DMS79 (cell line): ENCODE results near the gene TEAD2.
"Not testable (repeated sequence)": the region's sequence is repeated elsewhere in the genome, so short reads cannot be mapped to it uniquely, and the experiment has no call there.

ENCODE experiments used
- DNase-seq: peaks from one replicate; lab custom pipeline; 2025; lab: John Stamatoyannopoulos, UW

The TEAD2 gene

DNA sequence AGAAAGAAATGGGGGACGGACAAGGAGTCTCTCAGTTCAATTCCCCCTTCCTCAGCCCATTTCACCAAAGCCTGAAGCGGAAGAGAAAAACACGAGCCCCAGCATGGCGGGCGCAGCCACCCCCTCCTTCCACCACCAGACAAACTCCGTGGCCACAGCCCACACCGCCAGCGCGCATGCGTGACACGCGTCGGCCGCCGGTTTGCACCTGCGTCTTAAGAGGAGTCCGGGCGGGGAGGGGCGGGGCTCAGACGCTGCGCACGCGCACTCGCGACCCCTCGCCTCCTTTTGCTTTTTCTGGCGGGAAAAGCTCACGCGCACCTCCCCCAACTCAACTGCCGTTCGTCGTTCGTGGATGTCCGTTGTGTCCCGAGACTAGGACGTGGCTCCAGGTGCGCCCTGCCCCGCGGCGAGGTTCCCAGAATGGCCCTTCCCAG, 25.7 kb upstream of the TEAD2 start, which contains the start of gene KASH5:
Gene KASH5 (plus strand): TSS at position 314 of the 437 bp plus-strand sequence. CDS start 2,635 bp downstream, outside the sequence.
- DNase-seq: no peak

DNA sequence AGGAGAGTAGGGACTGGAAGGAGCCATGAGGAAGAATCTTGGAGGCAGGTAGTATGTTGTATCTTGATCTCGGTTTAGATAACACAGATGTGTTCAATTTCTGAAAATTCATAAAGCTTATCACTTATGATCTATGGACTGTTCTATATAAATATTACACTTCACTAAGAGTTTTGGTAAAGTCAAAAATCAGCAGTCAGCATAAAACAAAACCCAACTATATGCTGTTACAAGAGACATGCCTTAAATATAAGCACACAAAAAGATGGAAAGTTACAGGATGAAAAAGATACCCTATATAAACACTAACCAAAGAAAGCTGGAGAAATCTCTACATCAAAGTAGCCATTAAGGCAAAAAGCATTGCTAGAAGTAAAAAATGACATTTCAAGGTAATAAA, 21.4 kb upstream of the TEAD2 start:
- no peak for DNase-seq

DNA sequence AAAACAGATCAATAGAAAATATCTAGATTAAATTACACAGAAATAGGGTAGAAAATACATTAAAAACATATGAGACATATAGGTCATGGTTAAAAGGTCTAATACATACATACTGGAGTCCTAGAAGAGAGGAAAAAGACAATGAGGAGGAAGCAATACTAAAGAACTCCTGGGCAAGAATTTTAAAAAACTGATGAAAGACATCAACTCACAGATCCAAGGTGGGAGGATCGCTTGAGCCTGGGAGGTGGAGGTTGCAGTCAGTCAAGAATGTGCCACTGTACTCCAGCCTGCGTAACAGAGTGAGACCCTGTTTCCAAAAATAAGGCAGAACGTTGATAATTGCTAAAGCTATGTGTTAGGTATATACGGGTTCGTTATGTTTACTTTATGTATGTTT, 20.4 kb upstream of the TEAD2 start:
- DNase-seq: no peak

DNA sequence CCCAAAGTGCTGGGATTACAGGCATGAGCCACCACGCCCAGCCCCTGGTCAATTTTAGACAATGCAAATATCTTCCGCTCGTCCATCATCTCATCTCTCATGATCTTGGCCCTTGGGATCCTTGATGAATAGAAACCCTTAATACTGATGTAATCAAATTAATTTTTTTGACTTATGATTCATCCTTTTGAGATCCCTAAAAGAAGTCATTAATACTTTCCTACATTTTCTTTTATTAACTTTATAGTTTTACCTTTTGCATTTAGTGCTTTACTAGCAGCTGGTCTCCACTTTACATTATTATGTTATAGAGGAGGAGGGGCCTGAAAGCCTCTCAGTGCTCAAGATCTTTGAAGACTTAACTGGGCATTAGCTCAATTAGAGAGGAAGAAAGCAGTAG, 18.2 kb upstream of the TEAD2 start:
- DNase-seq: no peak

DNA sequence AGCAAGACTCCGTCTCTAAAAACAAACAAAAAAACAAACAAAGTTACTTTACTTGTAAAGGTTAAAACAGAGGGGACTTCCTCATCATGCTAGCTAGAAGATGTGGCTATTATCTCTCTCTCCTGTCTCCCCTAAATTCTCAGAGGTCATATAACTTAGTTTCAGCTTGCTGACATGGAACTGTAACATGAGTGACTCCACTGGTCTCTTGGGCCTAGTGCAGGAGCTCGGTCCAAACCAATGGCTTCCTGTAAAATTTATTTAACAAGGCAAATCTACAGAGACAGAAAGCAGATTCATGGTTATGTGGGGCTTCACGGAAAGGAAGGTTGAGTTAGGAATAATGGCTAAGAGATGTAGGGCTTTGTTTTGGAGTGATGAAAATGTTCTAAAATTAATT, 16.3 kb upstream of the TEAD2 start:
- no peak for DNase-seq

DNA sequence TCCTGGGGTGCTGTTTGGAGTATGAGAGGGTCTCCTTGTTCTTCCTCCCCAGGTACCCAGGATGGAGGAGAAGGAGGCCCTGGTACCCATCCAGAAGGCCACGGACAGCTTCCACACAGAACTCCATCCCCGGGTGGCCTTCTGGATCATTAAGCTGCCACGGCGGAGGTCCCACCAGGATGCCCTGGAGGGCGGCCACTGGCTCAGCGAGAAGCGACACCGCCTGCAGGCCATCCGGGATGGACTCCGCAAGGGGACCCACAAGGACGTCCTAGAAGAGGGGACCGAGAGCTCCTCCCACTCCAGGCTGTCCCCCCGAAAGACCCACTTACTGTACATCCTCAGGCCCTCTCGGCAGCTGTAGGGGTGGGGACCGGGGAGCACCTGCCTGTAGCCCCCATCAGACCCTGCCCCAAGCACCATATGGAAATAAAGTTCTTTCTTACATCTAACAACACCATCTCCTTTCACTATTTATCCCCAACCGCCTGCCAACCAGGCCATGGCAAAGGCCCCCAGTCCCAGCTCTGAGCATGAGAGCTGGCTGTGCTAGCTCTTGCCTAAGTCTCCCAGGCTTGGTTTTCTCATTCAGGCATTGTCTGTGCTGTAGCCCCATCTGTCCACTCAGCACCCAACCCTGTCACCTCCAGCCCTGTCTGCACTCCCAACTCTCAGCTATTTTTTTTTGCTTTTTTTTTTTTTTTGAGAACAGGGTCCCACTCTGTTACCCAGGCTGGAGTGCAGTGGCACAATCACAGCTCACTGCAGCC, 12.6 kb upstream of the TEAD2 start:
- DNase-seq: no peak

DNA sequence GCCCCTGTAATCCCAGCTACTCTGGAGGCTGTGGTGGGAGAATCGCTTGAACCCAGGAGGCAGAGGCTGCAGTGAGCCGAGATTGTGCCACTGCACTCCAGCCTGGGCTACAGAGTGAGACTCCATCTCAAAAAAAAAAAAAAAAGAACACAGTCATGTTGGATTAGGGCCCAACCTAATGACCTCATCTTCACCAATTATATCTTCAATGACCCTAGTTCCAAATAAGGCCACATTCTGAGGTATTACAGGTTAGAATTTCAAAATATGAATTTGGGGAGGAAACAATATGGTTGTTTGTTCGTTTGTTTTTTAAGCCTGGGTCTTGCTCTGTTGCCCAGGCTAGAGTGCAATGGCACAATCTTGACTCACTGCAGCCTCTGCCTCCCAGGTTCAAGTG, 11.0 kb upstream of the TEAD2 start:
- DNase-seq: not testable (repeated sequence)

DNA sequence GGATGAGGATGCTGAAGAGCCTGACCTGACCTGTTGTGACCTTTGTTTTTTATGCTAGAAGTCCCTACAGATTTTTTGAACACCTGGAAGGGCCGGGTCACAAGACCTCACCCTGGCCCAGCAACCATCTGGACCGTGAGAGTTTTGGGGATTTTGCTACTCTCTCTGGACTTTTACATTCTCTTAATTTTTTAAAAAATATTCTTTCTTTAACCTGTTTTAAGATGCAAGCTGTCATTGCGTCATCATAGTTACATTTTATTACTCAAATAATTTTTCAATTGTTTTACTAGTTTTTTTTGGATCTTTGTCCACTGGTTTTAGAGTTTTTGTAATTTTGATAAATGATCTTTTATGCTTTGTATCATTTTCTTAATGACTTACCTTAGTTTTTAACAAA, 9.0 kb upstream of the TEAD2 start:
- DNase-seq: no peak

DNA sequence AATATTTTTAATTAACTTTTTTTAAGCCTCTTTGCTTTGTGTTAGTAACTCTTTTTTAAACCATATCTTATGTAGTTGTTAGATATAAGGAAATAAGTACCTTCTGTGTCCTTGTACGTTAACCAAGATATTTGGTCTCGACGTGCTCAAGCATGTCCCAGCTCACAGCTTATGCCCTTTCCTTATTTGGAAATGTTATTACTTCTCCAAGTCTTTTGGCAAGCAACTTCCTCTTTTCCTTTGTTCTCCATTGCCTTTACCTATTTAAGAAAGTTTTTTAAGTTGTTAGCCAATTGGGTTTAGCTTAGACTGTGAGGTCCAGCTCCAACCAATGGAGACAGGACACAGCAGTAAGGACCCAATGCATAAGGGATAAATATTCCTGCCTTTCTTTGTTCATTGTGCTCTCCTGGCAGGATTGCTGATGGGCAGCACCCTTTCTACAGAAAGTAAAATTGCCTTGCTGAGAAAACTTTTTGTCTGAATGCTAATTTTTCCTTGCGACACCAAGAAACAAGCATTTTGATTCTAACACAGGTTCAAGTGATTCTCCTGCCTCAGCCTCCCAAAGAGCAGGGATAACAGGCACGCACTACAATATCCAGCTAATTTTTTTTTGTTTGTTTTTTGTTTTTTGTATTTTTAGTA, 6.6 kb upstream of the TEAD2 start:
- no peak for DNase-seq

DNA sequence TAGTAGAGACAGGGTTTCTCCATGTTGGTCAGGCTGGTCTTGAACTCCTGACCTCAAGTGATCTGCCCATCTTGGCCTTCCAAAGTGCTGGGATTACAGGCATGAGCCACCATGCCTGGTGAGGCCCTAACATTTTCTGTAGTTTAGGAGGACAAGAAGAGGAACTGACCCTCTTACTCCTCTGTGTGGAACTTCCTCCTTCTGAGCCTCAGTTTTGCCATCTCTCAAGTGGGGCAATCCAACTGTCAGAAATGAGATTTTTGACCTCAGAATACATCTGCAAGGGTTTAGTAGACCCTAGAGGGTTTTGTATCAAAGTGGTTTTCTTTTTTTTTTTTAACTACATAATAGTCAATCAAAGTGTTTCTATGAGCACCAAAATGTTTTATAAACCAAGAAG, 3.9 kb upstream of the TEAD2 start:
- DNase-seq: no peak

DNA sequence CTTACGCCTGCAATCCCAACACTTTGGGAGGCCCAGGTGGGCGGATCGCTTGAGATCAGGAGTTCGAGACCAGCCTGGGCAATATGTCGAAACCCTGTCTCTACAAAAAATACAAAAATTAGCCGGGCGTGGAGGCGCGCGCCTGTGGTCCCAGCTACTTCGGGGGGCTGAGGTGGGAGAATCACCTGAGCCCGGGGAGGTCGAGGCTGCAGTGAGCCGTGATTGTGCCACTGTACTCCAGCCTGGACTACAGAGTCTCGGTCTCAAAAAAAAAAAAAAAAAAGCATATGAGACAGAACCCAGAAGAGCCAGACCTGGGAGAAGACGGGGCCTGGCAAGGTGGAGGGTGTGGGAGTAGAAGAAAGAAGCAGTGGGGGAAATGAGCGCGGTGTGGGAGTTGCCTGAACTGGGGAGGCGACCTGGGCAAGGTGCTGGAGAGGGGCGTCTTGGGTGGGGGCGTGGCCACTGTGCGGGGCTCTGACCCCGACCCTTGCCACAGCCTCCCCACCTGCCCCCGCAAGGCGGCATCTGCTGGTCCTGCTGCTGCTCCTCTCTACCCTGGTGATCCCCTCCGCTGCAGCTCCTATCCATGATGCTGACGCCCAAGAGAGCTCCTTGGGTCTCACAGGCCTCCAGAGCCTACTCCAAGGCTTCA, 2.0 kb upstream of the TEAD2 start:
- no peak for DNase-seq

DNA sequence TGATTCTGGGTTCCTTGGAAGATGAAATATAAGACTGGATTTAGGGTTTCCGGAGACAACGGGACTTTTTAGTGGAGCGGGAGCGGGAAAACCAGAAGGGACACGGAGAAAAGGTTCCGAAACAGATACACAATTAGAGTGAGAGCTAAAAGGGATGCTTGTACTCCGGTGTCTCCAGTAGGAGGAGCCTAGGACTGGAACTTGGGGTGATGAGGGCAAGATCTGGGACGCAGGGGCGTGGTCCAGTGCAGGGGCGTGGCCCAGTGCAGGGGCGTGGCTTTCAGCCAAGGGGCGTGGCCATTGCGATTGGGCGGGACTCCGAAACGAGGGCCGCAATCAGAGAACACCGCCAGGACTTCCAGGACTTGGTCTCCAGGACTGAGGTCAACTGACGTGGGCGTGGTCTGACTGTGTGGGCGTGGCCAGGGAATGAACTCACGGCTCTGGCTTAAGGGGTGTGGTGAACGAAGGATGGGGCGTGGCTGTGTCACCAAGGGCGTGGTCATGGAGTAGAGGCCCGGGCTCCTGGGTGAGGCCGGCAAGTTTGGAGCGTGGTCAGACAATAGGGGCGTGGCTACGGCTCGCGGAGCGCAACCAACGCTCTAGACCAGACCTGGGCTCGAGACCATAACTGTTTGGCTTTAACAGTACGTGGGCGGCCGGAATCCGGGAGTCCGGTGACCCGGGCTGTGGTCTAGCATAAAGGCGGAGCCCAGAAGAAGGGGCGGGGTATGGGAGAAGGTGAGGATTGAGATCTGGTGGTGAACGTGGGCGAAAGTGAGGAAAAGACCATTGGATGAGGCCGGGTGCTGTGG, 1.3 kb upstream of the TEAD2 start, which contains the start of gene DKKL1:
Gene DKKL1 (plus strand): TSS at position 610 of the 815 bp plus-strand sequence. CDS start 122 bp downstream, at position 732.
- peak; percentile 50 for DNase-seq

DNA sequence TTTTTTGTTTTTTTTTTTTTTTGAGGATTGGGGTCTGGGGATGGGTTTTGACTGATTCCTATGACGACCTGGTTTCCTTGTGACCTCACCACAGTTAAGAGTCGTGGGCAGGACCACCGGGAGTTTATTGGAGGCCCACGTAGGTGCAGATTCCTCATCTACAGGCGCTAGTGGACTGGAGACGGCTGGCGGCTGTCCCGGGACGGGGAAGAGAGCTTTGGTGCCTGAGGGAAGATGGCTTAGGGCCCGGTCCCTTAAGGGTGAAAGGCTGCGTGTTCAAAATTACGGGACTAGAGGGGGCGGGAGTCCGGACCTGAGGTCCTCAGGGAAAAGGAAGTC, 682 bp upstream of the TEAD2 start:
- no peak for DNase-seq

DNA sequence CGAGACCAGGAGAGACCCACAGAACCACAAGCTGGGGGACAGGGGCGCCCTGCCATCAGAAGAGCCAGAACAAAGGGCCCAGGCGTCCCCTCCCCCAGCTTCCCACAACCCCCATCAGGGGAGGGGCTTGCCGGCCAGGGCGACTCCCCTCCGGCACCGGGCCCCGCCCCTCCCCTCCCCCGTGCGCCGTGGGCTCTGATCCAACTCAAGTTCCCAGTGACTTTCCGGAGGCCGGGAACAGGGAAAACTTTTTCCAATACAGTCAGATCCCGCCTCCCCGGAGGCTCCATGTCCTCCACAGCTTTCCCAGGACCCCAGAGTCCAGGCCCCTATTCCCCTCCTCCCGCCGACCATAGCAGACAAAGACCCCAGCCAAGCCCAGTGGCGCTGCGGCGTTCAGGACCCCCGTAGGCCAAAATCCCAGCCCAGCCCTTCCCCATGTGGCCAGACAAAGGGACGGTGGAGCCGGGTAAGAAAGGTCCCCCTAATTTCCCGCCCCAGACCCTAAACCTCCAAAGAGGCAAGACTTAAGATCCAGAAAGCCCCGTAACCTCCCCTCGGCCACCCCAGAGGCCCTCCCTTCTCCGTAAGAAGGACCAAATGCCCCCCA, 673 bp downstream of the TEAD2 start:
- DNase-seq: peak; percentile 24

DNA sequence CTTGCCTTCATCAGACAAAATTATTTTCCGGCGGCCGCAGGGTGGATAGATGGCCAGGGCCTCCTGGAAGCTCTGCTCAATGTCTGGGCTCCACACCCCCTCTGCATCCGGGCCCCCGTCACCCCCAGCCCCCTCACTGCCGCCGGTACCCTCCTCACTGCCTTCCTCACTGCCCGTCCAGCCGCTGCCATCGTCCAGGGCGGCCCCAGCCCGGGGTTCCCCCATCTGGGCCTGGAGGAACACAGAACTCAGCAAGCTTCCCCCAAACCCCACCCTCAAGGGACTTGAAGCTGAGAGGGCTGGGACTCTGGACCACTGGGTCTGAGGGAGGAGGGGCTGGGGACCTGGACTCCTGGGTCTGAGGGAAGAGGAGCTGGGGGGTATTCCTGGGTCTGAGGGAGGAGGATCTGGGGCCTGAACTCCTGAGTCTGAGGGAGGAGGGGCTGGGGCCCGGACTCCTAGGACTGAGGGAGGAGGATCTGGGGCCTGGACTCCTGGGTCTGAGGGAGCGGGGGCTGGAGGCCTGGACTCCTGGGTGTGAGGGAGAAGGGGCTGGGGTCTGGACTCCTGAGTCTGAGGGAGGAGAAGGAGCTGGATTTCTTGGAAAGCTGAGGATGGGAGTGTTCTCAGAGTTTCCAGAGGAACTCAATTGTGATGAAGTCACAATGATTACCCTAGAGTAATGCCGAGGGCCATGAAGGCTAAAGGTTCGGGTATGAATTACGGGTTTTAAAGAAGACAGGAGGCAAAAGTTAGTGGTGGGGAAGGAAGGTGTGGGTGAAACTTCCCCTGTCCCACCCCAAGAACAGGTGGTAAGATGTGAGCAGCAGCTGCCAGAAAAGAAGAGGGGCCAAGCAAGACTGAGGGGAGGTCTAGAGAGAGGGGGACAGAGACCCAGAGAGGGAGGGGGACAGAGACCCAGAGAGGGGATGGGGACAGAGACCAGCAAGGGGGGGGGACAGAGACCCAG, 2.1 kb downstream of the TEAD2 start:
- no peak for DNase-seq

DNA sequence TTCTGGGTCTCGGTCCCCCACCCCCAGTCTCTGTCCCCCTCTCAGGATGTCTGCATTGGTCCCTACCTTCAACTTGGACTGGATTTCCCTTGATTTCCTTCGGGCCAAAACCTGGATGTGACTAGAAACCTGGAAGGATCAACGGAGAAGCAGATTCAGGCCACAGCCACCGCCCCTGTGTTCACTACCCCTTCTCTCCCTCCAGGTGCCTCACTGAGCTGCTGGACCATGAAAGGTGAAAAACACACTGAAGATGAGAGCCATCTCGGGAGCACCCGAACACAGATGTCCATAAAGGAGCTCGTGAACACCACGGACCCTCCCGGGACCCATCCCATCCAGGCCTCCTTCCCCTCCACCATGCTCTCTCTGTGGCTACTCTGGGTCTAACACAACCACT, 5.0 kb downstream of the TEAD2 start:
- DNase-seq: no peak

DNA sequence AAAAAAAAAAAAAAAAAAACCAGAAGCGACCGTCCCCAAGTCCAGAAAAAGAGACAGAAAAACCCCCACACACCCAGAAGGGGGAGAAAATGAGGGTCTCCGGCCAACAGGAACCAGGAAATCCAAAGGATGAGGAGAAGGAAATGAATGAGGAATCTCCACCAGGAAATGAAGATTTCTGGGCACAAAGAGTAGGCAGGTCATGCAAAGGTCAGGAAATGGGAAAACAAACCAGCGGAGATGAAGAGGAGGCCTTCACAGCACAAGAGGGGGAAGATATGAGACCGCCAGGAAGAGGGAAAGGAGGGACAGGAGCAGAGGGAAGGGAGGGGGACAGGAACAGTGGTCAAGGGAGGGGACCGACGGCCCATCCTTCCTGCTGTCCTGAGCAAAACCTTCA, 5.8 kb downstream of the TEAD2 start:
- DNase-seq: no peak

DNA sequence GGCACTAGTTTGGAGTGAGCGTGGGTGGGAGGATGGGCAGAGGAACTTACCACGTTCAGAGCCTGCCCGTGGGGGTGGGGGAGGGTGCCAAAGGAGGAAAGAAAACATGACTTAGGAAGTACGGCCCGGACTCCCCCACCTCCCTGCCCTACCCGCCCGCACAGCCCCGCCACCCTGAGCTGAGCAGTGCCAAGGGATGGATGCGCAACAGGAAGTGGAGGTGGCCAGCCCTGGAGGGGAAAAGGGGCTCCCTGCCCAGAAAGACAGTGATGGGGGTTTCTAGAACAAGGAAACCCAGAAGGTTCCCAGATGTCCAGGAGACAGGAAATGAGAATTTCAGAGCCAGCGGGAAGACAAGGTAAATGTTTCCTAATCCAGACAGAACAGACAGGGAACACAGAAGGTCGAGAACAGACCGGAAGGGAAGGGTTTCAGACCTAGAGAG, 6.3 kb downstream of the TEAD2 start:
- no peak for DNase-seq

DNA sequence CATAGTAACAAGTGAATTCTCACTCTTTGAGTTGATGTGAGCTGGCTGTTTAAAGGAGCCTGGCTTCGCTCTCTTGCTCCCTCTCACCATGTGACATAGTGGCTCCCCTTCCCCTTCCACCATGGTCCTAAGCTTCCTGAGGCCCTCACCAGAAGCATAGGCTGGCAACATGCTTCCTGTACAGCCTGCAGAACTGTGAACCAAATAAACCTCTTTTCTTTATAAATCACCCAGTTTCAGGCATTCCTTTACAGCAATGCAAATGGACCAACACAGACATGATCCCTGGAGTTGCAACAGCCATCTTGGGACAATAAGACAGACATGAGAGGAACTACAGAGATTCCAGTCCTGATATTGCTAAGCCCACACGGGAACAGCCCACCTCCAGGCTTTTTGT, 12.6 kb downstream of the TEAD2 start:
- no peak for DNase-seq
